Neural cell (in vitro differentiated cells): ENCODE data around the gene KCNMB2. TPM values are rescaled to one million over a fixed set of nuclear protein-coding genes. Genes with fewer than 3 reads are reported as not detected.

ENCODE experiments used
- H2AFZ ChIP-seq: fragments of 200-600, 300-800 bp; sonication (generic), shearing (Covaris generic); 2 replicates; pipeline ENCODE4 v1.6.0; 2014; ENCODE audit warnings: low read depth, mild to moderate bottlenecking, antibody characterized with exemption, low read length, moderate library complexity
- H3F3A ChIP-seq: fragments of 200-600 bp; shearing (Covaris generic); 2 replicates; pipeline ENCODE4 v1.6.1; 2016; ENCODE audit warnings: mild to moderate bottlenecking, moderate library complexity, mixed read lengths, antibody characterized with exemption, low read length; ENCODE audit not compliant: insufficient read depth, poor library complexity, severe bottlenecking
- H3K27ac ChIP-seq: fragments of 200-600, 300-800 bp; sonication (generic), shearing (Covaris generic); 2 replicates; pipeline ENCODE4 v1.5.1; 2014; ENCODE audit warnings: mild to moderate bottlenecking, low read length, moderate library complexity
- H3K27me3 ChIP-seq: fragments of 300-800, 200-600 bp; sonication (generic), shearing (Covaris generic); 2 replicates; pipeline ENCODE4 v1.6.0; 2014; ENCODE audit warnings: mild to moderate bottlenecking, low read depth, low read length, moderate library complexity; ENCODE audit not compliant: insufficient read depth
- H3K36me3 ChIP-seq: fragments of 300-800, 200-600 bp; sonication (generic), shearing (Covaris generic); 2 replicates; pipeline ENCODE4 v1.5.1; 2014; ENCODE audit warnings: mild to moderate bottlenecking, antibody characterized with exemption, low read length, moderate library complexity; ENCODE audit not compliant: insufficient read depth
- H3K4me2 ChIP-seq: fragments of 300-800, 200-600 bp; sonication (generic), shearing (Covaris generic); 2 replicates; pipeline ENCODE4 v1.6.0; 2014; ENCODE audit warnings: mild to moderate bottlenecking, low read length
- H3K4me3 ChIP-seq: fragments of 300-800, 200-600 bp; sonication (generic), shearing (Covaris generic); 2 replicates; pipeline ENCODE4 v1.5.1; 2014; ENCODE audit warnings: mild to moderate bottlenecking, low read length, moderate library complexity
- H3K79me2 ChIP-seq: fragments of 200-600 bp; shearing (Covaris generic); replicated peaks from 2 replicates; pipeline ENCODE4 v1.6.0; 2014; ENCODE audit warnings: mild to moderate bottlenecking, low read length, moderate library complexity; ENCODE audit not compliant: insufficient read depth
- H3K9ac ChIP-seq: fragments of 300-800, 200-600 bp; sonication (generic), shearing (Covaris generic); 2 replicates; pipeline ENCODE4 v1.6.1; 2016; ENCODE audit warnings: mild to moderate bottlenecking, low read length, mixed read lengths
- H3K9me2 ChIP-seq: fragments of 200-600 bp; shearing (Covaris generic); 2 replicates; pipeline ENCODE4 v1.6.1; 2016; ENCODE audit warnings: mild to moderate bottlenecking, low read length, mixed read lengths; ENCODE audit not compliant: insufficient read depth
- H3K9me3 ChIP-seq: fragments of 200-600, 300-800 bp; sonication (generic), shearing (Covaris generic); 2 replicates; pipeline ENCODE4 v1.6.1; 2016; ENCODE audit warnings: mild to moderate bottlenecking, mixed run types, low read length, moderate library complexity, mixed read lengths
- H4K20me1 ChIP-seq: fragments of 200-600 bp; shearing (Covaris generic); 2 replicates; pipeline ENCODE4 v1.6.1; 2016; ENCODE audit warnings: mild to moderate bottlenecking, mixed run types; ENCODE audit not compliant: insufficient read depth
- CTCF ChIP-seq: fragments of 450-650 bp; IDR thresholded peaks from 2 replicates; pipeline ENCODE4 v1.5.1; 2014; ENCODE audit warnings: antibody characterized with exemption, mild to moderate bottlenecking, moderate library complexity; ENCODE audit not compliant: poor library complexity, severe bottlenecking
- EP300 ChIP-seq: fragments of 450-650 bp; conservative IDR thresholded peaks from 2 replicates; pipeline ENCODE4 v1.6.1; 2014; ENCODE audit warnings: antibody characterized with exemption, mild to moderate bottlenecking, moderate library complexity; ENCODE audit not compliant: poor library complexity, severe bottlenecking
- EZH2 ChIP-seq: fragments of 200-600, 300-800 bp; shearing (Covaris generic), sonication (generic); IDR thresholded peaks from 2 replicates; pipeline ENCODE4 v1.6.1; 2014; ENCODE audit warnings: antibody characterized with exemption, low read length, borderline replicate concordance, mild to moderate bottlenecking; ENCODE audit not compliant: insufficient read depth, poor library complexity, severe bottlenecking
- MXI1 ChIP-seq: fragments of 450-650 bp; conservative IDR thresholded peaks from 2 replicates; pipeline ENCODE4 v1.6.1; 2014; ENCODE audit warnings: antibody characterized with exemption, mild to moderate bottlenecking; ENCODE audit not compliant: poor library complexity, severe bottlenecking
- POLR2AphosphoS5 ChIP-seq: IDR thresholded peaks from 2 replicates; pipeline ENCODE4 v1.6.1; 2012
- RAD21 ChIP-seq: fragments of 450-650 bp; conservative IDR thresholded peaks from 2 replicates; pipeline ENCODE4 v1.6.1; 2014; ENCODE audit warnings: antibody characterized with exemption, mild to moderate bottlenecking, moderate library complexity
- SMC3 ChIP-seq: fragments of 450-650 bp; conservative IDR thresholded peaks from 2 replicates; pipeline ENCODE4 v1.6.1; 2014; ENCODE audit warnings: antibody characterized with exemption, mild to moderate bottlenecking, moderate library complexity; ENCODE audit not compliant: poor library complexity
- TAF1 ChIP-seq: IDR thresholded peaks from 2 replicates; pipeline ENCODE4 v1.6.1; 2012; ENCODE audit warnings: low read depth
- polyA plus RNA-seq: library from polyadenylated mRNA; depleted of rRNA; stranded (reverse); fragments of >200 nt; gene quantifications from 2 replicates; pipeline ENCODE4 v1.2.3, GENCODE V29; 2014
- TF ChIP-seq, protein P1 (sequence below): IDR thresholded peaks from 2 replicates; pipeline ENCODE4 v1.6.1; 2012; ENCODE audit warnings: borderline replicate concordance

Gene KCNMB2
- polyA plus RNA-seq, 1 donor from 2014 or later, result 0.93 TPM

DNA sequence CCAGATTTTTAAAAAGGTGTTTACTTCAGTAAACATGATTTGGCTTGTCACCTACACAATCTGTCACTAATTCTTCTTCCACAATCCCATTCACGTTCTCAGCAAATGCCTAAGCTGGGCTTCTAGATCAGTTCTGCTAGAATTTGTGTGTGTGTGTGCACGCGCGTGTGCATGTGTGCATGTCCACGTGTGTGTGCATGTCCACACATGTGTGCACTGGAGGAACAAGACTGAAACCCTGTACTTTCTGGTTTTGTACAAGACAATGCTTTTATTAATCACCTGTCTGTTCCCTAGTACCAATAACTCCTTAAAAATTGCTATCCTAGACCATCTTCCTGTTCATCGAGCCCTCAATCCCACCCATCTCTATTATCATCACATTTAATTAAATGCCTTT is 229.2 kb downstream of the KCNMB2 start:
- no peak for TF ChIP-seq CTCF
- no peak for TF ChIP-seq TAF1
- no peak for TF ChIP-seq EZH2
- TF ChIP-seq MXI1, result no peak
- no peak for TF ChIP-seq POLR2AphosphoS5
- no peak for TF ChIP-seq RAD21
- TF ChIP-seq, protein P1, sequence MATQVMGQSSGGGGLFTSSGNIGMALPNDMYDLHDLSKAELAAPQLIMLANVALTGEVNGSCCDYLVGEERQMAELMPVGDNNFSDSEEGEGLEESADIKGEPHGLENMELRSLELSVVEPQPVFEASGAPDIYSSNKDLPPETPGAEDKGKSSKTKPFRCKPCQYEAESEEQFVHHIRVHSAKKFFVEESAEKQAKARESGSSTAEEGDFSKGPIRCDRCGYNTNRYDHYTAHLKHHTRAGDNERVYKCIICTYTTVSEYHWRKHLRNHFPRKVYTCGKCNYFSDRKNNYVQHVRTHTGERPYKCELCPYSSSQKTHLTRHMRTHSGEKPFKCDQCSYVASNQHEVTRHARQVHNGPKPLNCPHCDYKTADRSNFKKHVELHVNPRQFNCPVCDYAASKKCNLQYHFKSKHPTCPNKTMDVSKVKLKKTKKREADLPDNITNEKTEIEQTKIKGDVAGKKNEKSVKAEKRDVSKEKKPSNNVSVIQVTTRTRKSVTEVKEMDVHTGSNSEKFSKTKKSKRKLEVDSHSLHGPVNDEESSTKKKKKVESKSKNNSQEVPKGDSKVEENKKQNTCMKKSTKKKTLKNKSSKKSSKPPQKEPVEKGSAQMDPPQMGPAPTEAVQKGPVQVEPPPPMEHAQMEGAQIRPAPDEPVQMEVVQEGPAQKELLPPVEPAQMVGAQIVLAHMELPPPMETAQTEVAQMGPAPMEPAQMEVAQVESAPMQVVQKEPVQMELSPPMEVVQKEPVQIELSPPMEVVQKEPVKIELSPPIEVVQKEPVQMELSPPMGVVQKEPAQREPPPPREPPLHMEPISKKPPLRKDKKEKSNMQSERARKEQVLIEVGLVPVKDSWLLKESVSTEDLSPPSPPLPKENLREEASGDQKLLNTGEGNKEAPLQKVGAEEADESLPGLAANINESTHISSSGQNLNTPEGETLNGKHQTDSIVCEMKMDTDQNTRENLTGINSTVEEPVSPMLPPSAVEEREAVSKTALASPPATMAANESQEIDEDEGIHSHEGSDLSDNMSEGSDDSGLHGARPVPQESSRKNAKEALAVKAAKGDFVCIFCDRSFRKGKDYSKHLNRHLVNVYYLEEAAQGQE, result no peak

DNA sequence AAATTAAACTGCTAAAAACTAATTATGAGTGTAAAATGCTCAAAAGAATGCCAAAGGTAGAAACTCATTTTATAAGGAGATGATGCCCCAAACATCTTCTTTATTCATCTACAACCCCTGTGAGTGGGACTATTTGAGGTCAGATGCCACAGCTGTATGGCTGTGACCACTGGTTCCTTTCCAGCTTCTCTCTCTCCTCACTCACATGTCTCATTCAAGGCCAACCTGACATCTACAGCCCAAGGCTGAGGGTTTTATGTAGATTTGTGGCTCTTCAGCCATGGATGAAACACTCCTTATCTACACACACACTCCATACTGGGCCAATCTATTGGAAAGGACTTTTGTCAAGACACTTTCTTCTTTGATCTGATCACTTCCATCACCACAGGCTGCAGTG is 231.3 kb downstream of the KCNMB2 start:
- Histone ChIP-seq H3K4me3 (no peak overlapping the region), H2AFZ (no peak overlapping the region), H3K9ac (no peak overlapping the region), H3K4me2 (no peak overlapping the region), H3K9me3 (no peaks in the 10 kb centered on the region), H3K27me3 (no peaks in the 10 kb centered on the region), H3F3A (no peaks in the 10 kb centered on the region), H4K20me1 (no peaks in the 10 kb centered on the region), H3K27ac (no peak overlapping the region), H3K36me3 (no peaks in the 10 kb centered on the region), H3K79me2 (no peaks in the 10 kb centered on the region), H3K9me2 (no peaks in the 10 kb centered on the region)
- TF ChIP-seq TAF1 (no peak), EP300 (no peak), POLR2AphosphoS5 (no peak), CTCF (no peak), SMC3 (no peak), EZH2 (no peak), RAD21 (no peak), MXI1 (no peak)
- TF ChIP-seq, protein P1, result no peak

More for the DNA sequence above, 229.2 kb downstream of the KCNMB2 start:
- Histone ChIP-seq H3K36me3 (no peaks in the 10 kb centered on the region), H3K9ac (no peak overlapping the region), H2AFZ (no peak overlapping the region), H4K20me1 (no peaks in the 10 kb centered on the region), H3K9me2 (no peaks in the 10 kb centered on the region), H3K27me3 (no peaks in the 10 kb centered on the region), H3F3A (no peaks in the 10 kb centered on the region), H3K79me2 (no peaks in the 10 kb centered on the region), H3K4me3 (no peak overlapping the region), H3K27ac (no peak overlapping the region), H3K4me2 (no peak overlapping the region), H3K9me3 (no peaks in the 10 kb centered on the region)
